MV-4-11 (cell line): Measurements from ENCODE around the gene FAM76B.

ENCODE experiments used
- DNase-seq: peaks from one replicate; lab custom pipeline; 2025; lab: John Stamatoyannopoulos, UW

FAM76B gene

DNA sequence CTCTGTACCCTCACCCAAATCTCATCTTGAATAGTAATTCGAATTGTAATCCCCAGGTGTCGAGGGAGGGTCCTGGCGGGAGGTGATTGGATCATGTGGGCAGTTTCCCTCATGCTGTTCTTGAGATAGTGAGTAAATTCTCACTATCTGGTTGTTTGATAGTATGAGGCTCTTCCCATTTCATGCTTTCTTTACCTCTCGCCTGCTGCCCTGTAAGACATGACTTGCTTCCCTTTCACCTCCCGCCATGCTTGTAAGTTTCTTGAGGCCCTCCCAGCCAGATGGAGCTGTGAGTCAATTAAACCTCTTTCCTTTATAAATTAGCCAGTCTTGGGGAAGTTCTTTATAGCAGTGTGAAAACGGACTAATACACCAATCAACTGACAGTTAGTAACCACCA is 60.1 kb downstream of the FAM76B start:
- no peak for DNase-seq

- no peak for DNase-seq
Observed at GRCh38 chr11:95728790-95729189, 60.8 kb downstream of the FAM76B start.

DNA sequence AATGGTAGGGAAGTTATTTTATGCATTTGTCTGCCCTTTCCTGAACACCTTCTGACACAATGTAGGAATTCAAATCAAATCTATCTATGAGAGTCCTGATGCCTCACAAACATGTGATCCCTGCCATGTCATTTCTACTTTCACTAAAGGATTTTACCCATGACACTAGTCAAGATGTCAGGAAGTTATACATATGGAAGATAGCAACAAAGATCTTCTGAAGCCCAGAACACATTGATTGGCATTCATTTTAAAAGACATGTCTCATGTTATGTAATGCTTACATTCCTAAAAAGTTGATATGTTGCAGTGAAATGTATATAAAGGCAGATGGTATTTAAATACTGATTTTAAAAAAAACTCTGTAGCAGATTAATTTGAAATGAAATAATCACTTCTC is 61.5 kb downstream of the FAM76B start:
- DNase-seq = no peak

DNA sequence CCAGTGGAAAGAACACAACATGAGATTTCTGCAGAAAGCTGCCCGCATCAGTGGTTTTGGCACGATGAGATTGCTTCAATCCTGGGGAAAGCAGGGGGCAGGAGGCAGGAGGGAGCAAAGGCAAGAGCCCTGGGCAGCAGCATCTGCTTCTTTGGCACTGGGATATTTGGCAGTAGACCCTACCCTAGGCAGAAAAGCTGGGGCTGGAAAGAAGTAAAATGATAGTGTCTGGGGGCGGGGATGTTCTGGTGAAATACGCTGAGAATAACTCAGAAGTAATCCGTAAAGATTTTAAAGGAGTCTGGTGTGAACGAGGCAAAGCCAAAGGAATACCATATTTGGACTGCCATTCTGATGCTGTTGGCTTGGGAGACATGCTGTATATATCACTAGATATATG is 62.0 kb downstream of the FAM76B start:
- no peak for DNase-seq

- no peak for DNase-seq
Observed at GRCh38 chr11:95727111-95727510, 62.5 kb downstream of the FAM76B start.

DNA sequence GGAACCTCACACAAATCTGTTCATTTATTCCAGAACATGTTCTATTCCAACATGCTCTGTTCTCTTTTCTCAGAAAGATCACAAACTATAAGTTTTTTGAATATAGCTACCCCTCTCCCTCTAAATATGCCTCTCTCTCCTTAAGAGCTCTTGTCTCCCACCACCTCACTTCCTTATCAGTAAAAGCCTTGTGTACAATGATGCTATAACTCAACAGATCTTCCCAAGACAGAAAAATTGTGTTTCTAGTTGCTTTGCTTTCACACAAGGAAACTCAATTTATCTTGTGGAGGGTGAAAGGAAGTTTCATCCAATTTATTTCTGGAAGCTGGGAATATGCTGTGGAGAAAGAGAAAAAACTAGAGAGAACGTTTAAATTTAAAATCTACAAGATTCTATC is 64.4 kb downstream of the FAM76B start:
- no peak for DNase-seq

GRCh38 chr11:95723361-95723942 is 66.1 kb downstream of the FAM76B start:
- DNase-seq = no peak

DNA sequence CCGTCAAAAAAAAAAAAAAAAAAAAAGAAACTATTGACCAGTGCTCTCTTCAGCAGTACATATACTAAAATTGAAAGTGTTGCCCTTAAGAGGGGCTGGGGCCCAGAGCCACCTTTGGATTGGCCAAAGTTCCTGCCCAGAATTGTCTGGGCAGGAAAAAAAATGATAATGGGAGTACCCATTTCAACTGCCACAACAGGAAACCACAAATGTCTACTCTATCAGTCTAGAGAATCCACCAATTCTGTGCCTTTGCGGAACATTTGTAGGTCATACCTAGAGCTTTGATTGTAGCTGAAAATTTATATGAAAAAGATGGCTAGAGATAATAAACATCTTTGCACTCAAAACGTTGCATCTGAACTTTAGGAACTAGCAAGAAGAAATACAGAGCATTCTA is 69.4 kb downstream of the FAM76B start:
- no peak for DNase-seq
